Neural cell (in vitro differentiated cells): ENCODE data around the gene COL4A2. TPM values are rescaled to one million over a fixed set of nuclear protein-coding genes. Genes with fewer than 3 reads are reported as not detected.

Experiments
- H2AFZ ChIP-seq: fragments of 200-600, 300-800 bp; sonication (generic), shearing (Covaris generic); 2 replicates; pipeline ENCODE4 v1.6.0; 2014; ENCODE audit warnings: low read depth, mild to moderate bottlenecking, antibody characterized with exemption, low read length, moderate library complexity
- H3F3A ChIP-seq: fragments of 200-600 bp; shearing (Covaris generic); 2 replicates; pipeline ENCODE4 v1.6.1; 2016; ENCODE audit warnings: mild to moderate bottlenecking, moderate library complexity, mixed read lengths, antibody characterized with exemption, low read length; ENCODE audit not compliant: insufficient read depth, poor library complexity, severe bottlenecking
- H3K27ac ChIP-seq: fragments of 200-600, 300-800 bp; sonication (generic), shearing (Covaris generic); 2 replicates; pipeline ENCODE4 v1.5.1; 2014; ENCODE audit warnings: mild to moderate bottlenecking, low read length, moderate library complexity
- H3K27me3 ChIP-seq: fragments of 300-800, 200-600 bp; sonication (generic), shearing (Covaris generic); 2 replicates; pipeline ENCODE4 v1.6.0; 2014; ENCODE audit warnings: mild to moderate bottlenecking, low read depth, low read length, moderate library complexity; ENCODE audit not compliant: insufficient read depth
- H3K36me3 ChIP-seq: fragments of 300-800, 200-600 bp; sonication (generic), shearing (Covaris generic); 2 replicates; pipeline ENCODE4 v1.5.1; 2014; ENCODE audit warnings: mild to moderate bottlenecking, antibody characterized with exemption, low read length, moderate library complexity; ENCODE audit not compliant: insufficient read depth
- H3K4me2 ChIP-seq: fragments of 300-800, 200-600 bp; sonication (generic), shearing (Covaris generic); 2 replicates; pipeline ENCODE4 v1.6.0; 2014; ENCODE audit warnings: mild to moderate bottlenecking, low read length
- H3K4me3 ChIP-seq: fragments of 300-800, 200-600 bp; sonication (generic), shearing (Covaris generic); 2 replicates; pipeline ENCODE4 v1.5.1; 2014; ENCODE audit warnings: mild to moderate bottlenecking, low read length, moderate library complexity
- H3K79me2 ChIP-seq: fragments of 200-600 bp; shearing (Covaris generic); replicated peaks from 2 replicates; pipeline ENCODE4 v1.6.0; 2014; ENCODE audit warnings: mild to moderate bottlenecking, low read length, moderate library complexity; ENCODE audit not compliant: insufficient read depth
- H3K9ac ChIP-seq: fragments of 300-800, 200-600 bp; sonication (generic), shearing (Covaris generic); 2 replicates; pipeline ENCODE4 v1.6.1; 2016; ENCODE audit warnings: mild to moderate bottlenecking, low read length, mixed read lengths
- H3K9me2 ChIP-seq: fragments of 200-600 bp; shearing (Covaris generic); 2 replicates; pipeline ENCODE4 v1.6.1; 2016; ENCODE audit warnings: mild to moderate bottlenecking, low read length, mixed read lengths; ENCODE audit not compliant: insufficient read depth
- H3K9me3 ChIP-seq: fragments of 200-600, 300-800 bp; sonication (generic), shearing (Covaris generic); 2 replicates; pipeline ENCODE4 v1.6.1; 2016; ENCODE audit warnings: mild to moderate bottlenecking, mixed run types, low read length, moderate library complexity, mixed read lengths
- H4K20me1 ChIP-seq: fragments of 200-600 bp; shearing (Covaris generic); 2 replicates; pipeline ENCODE4 v1.6.1; 2016; ENCODE audit warnings: mild to moderate bottlenecking, mixed run types; ENCODE audit not compliant: insufficient read depth
- CTCF ChIP-seq: fragments of 450-650 bp; IDR thresholded peaks from 2 replicates; pipeline ENCODE4 v1.5.1; 2014; ENCODE audit warnings: antibody characterized with exemption, mild to moderate bottlenecking, moderate library complexity; ENCODE audit not compliant: poor library complexity, severe bottlenecking
- EP300 ChIP-seq: fragments of 450-650 bp; conservative IDR thresholded peaks from 2 replicates; pipeline ENCODE4 v1.6.1; 2014; ENCODE audit warnings: antibody characterized with exemption, mild to moderate bottlenecking, moderate library complexity; ENCODE audit not compliant: poor library complexity, severe bottlenecking
- EZH2 ChIP-seq: fragments of 200-600, 300-800 bp; shearing (Covaris generic), sonication (generic); IDR thresholded peaks from 2 replicates; pipeline ENCODE4 v1.6.1; 2014; ENCODE audit warnings: antibody characterized with exemption, low read length, borderline replicate concordance, mild to moderate bottlenecking; ENCODE audit not compliant: insufficient read depth, poor library complexity, severe bottlenecking
- MXI1 ChIP-seq: fragments of 450-650 bp; conservative IDR thresholded peaks from 2 replicates; pipeline ENCODE4 v1.6.1; 2014; ENCODE audit warnings: antibody characterized with exemption, mild to moderate bottlenecking; ENCODE audit not compliant: poor library complexity, severe bottlenecking
- POLR2AphosphoS5 ChIP-seq: IDR thresholded peaks from 2 replicates; pipeline ENCODE4 v1.6.1; 2012
- RAD21 ChIP-seq: fragments of 450-650 bp; conservative IDR thresholded peaks from 2 replicates; pipeline ENCODE4 v1.6.1; 2014; ENCODE audit warnings: antibody characterized with exemption, mild to moderate bottlenecking, moderate library complexity
- REST ChIP-seq: IDR thresholded peaks from 2 replicates; pipeline ENCODE4 v1.6.1; 2012; ENCODE audit warnings: borderline replicate concordance
- SMC3 ChIP-seq: fragments of 450-650 bp; conservative IDR thresholded peaks from 2 replicates; pipeline ENCODE4 v1.6.1; 2014; ENCODE audit warnings: antibody characterized with exemption, mild to moderate bottlenecking, moderate library complexity; ENCODE audit not compliant: poor library complexity
- TAF1 ChIP-seq: IDR thresholded peaks from 2 replicates; pipeline ENCODE4 v1.6.1; 2012; ENCODE audit warnings: low read depth
- polyA plus RNA-seq: library from polyadenylated mRNA; depleted of rRNA; stranded (reverse); fragments of >200 nt; gene quantifications from 2 replicates; pipeline ENCODE4 v1.2.3, GENCODE V29; 2014

COL4A2 gene
- polyA plus RNA-seq, 1 donor from 2014 or later, result 30.8 TPM

GRCh38 chr13:110340812-110341444 lies 33.8 kb downstream of the COL4A2 start:
- H3K4me3 ChIP-seq, result no peak overlapping the region

More at GRCh38 chr13:110340812-110341444, 33.8 kb downstream of the COL4A2 start:
- Histone ChIP-seq H3K9ac (no peak overlapping the region), H3K36me3 (no peaks in the 10 kb centered on the region), H3K9me2 (no peaks in the 10 kb centered on the region), H3K27me3 (no peaks in the 10 kb centered on the region), H3K4me2 (no peak overlapping the region), H3K27ac (no peak overlapping the region), H2AFZ (no peak overlapping the region), H3K79me2 (no peaks in the 10 kb centered on the region), H4K20me1 (no peaks in the 10 kb centered on the region), H3F3A (no peaks in the 10 kb centered on the region), H3K9me3 (no peaks in the 10 kb centered on the region)
- TF ChIP-seq CTCF, result no peak
- TF ChIP-seq MXI1, result no peak
- no peak for TF ChIP-seq RAD21
- TF ChIP-seq POLR2AphosphoS5, result no peak
- no peak for TF ChIP-seq REST
- TF ChIP-seq EZH2, result no peak
- TF ChIP-seq SMC3, result no peak
- TF ChIP-seq TAF1, result no peak
- no peak for TF ChIP-seq EP300
